Muscle layer of colon (tissue), 2 donors: ENCODE measurements around the gene NOD2.
A peak's percentile ranks its signal among the peaks of the same experiment; 100 is the strongest.

Source experiments
- H3K27ac ChIP-seq: one replicate; pipeline ENCODE4 v1.7.0; 2013; ENCODE audit warnings: low read depth, mild to moderate bottlenecking, low read length, moderate library complexity
- H3K27me3 ChIP-seq, 2 donors: one replicate each; pipeline ENCODE4 v1.7.0; 2013; ENCODE audit warnings: low read length in 2 of 2, mild to moderate bottlenecking in 2 of 2; ENCODE audit not compliant: insufficient read depth in 2 of 2, control insufficient read depth in 1 of 2
- H3K36me3 ChIP-seq: one replicate; pipeline ENCODE4 v1.7.0; 2013; ENCODE audit warnings: mild to moderate bottlenecking, low read length; ENCODE audit not compliant: insufficient read depth
- H3K4me1 ChIP-seq: one replicate; pipeline ENCODE4 v1.7.0; 2013; ENCODE audit warnings: mild to moderate bottlenecking, low read length; ENCODE audit not compliant: insufficient read depth
- H3K4me3 ChIP-seq, 2 donors: one replicate each; pipeline ENCODE4 v1.7.0; 2013; ENCODE audit warnings: low read length in 2 of 2, low read depth in 1 of 2, mild to moderate bottlenecking in 1 of 2, moderate library complexity in 1 of 2
- H3K9ac ChIP-seq: one replicate; pipeline ENCODE4 v1.7.0; 2013; ENCODE audit warnings: low read length
- H3K9me3 ChIP-seq: one replicate; pipeline ENCODE4 v1.7.0; 2013; ENCODE audit warnings: mild to moderate bottlenecking, low read length
- donor health status: abdominal sarcoma.
- donor health status: Adenocarcinoma of cecum.

The NOD2 gene

GRCh38 chr16:50740736-50741135 lies 47.3 kb downstream of the NOD2 start:
- Histone ChIP-seq H3K4me3 (no peak overlapping the region), H3K27me3 (no peaks in the 10 kb centered on the region)

DNA sequence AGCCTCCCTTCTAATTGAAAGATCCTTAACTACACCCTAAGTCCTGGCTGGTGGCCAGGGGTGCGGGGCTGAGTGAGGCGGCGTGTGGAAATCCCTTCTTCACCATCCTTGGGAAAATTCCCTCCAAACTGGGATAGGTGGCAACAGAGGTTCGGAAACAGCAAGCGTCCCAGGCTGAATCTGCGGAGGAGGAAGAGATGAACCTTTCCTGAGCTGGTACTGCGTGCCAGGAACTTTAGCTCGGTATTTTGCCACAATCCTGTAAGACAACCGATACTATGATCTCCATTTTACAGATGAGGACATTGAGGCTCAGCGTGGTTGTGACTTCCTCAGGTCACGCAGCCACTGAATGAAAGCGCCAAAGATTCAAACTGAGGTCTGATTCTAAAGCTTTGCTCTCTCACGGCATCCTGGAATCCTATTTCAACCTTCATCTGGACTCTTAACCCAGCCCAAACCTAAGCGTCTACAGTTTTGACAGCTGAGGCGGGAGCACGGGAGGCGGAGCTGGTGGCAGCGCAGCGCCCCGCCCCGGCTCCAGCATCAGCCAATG lies 47.9 kb downstream of the NOD2 start:
- Histone ChIP-seq H3K27ac (peak overlapping the region; percentile 5), H3K36me3 (no peaks in the 10 kb centered on the region), H3K4me1 (peaks cover 11% of the 10 kb centered on the region), H3K27me3 (no peaks in the 10 kb centered on the region), H3K9ac (peak overlapping the region; percentile 37), H3K9me3 (no peaks in the 10 kb centered on the region), H3K4me3 (peak overlapping the region; percentile 55 to 63)

More at GRCh38 chr16:50740736-50741135, 47.3 kb downstream of the NOD2 start:
- H3K9me3 ChIP-seq: no peaks in the 10 kb centered on the region
- H3K9ac ChIP-seq: no peak overlapping the region
- H3K4me1 ChIP-seq: peaks cover 11% of the 10 kb centered on the region
- H3K36me3 ChIP-seq: no peaks in the 10 kb centered on the region
- H3K27ac ChIP-seq: no peak overlapping the region

DNA sequence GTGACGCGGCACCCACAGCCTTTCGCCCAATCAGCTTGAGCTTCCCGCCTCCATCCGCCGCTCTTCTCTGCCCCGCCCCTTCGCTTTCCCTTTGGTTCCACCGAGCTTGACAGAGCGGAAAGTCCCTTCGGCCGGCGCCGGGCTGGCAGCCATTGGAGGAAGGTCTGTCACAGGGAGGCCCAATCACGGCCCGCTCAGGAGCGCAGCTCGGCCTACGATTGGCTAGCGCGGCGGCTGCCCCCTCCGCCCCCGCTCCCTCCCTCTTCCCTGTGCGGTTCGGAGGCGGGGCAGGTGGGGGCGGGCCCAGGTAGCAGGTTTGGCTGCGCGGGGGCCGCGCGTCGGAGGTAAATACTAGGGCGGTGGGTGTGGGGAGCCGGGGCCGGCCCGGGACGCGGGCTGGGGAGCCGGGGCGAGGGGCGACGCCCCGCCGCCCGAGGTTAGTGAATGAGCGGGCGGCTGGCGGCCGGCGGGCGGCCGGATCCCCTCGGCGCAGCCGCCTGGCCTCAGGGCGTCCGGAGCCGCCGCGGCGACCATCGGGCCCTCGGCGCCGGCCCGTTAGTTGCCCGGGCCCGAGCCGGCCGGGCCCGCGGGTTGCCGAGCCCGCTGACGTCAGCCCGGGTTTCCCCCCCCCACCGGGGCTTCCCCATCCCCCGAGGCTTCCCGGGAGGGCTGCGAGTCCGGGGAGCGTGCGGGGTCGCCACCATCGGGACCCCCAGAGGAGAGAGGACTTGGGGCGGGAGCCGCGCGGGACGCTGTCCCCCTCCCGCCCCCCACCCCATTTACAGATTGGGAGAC lies 48.6 kb downstream of the NOD2 start, which contains the start of gene CYLD:
Gene CYLD, plus strand, starts transcription at position 306 of the 795 bp plus-strand sequence. CDS start 7,613 bp downstream, outside the sequence.
- Histone ChIP-seq H3K27ac (peak within 1 kb of the TSS; percentile 79), H3K4me1 (peaks cover 11% of the 10 kb centered on the region), H3K36me3 (no peaks in the 10 kb centered on the region), H3K4me3 (peak within 1 kb of the TSS; percentile 70 to 87), H3K27me3 (no peaks in the 10 kb centered on the region), H3K9me3 (no peaks in the 10 kb centered on the region), H3K9ac (peak within 1 kb of the TSS; percentile 59)

DNA sequence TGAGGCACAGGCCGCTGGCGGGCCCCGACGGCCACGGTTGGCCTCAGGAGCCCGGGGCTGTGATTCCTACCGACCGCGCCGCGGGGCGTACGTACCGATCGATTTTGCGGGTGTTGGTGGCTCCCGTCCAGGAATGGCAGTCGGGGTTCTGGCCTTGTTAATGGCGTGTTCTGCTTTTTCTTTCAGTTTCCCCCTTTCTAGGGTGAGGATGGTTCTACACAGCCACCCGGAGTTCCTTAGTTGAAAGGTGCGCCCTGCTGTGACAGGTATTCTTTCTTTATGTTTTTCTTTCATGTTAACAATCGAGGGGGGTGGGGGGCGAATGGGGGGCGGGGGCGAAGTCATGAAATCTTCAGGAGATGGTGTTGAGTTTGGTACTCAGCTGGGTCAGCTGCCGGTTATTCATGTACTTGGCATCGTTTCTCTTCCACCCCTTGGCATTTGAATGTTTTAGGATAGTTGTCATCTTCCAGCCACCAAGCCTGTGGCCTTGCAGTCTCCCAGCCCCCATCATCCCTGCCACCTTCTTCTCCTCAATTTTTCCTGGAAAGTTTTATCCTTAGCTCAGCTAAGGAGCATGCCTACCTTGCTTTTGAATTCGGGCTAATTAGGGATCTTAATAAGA lies 49.3 kb downstream of the NOD2 start:
- Histone ChIP-seq H3K4me1 (peaks cover 17% of the 10 kb centered on the region), H3K27ac (peak overlapping the region; percentile 79), H3K9ac (peak overlapping the region; percentile 59)

GRCh38 chr16:50743581-50744225 lies 50.3 kb downstream of the NOD2 start:
- H3K27ac ChIP-seq: no peak overlapping the region
- H3K36me3 ChIP-seq: no peaks in the 10 kb centered on the region
- no peak overlapping the region for H3K4me3 ChIP-seq
- H3K27me3 ChIP-seq: no peaks in the 10 kb centered on the region
- H3K4me1 ChIP-seq: peaks cover 19% of the 10 kb centered on the region
- H3K9ac ChIP-seq: peak overlapping the region; percentile 40
- H3K9me3 ChIP-seq: no peaks in the 10 kb centered on the region

More for the DNA sequence above, 49.3 kb downstream of the NOD2 start:
- H3K27me3 ChIP-seq: no peaks in the 10 kb centered on the region
- H3K4me3 ChIP-seq: peak overlapping the region; percentile 70 to 87
- H3K36me3 ChIP-seq: no peaks in the 10 kb centered on the region
- H3K9me3 ChIP-seq: no peaks in the 10 kb centered on the region

DNA sequence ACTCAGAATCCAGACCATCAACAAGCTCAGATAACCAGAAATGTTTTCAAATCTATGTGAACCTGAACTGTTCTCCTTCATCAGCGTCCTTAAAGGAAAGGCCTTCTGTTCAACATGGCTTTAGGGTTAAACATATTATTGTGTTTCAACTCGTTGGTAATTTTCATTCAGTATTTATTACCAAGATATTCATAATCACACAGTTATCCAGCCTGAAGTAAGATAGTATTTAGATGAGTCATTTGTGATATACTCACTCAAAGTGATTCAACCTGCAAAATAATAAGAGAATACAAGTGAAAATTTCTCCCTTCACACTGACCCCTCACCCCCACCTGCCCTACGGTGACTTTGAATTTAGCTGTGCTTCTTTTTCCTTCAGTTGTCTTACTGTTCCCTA lies 51.5 kb downstream of the NOD2 start:
- H3K4me3 ChIP-seq: no peak overlapping the region
- no peak overlapping the region for H3K9ac ChIP-seq
- no peaks in the 10 kb centered on the region for H3K27me3 ChIP-seq
- no peak overlapping the region for H3K27ac ChIP-seq
- peaks cover 19% of the 10 kb centered on the region for H3K4me1 ChIP-seq
- H3K36me3 ChIP-seq: peaks cover 5% of the 10 kb centered on the region
- no peaks in the 10 kb centered on the region for H3K9me3 ChIP-seq

GRCh38 chr16:50745940-50746339 lies 52.5 kb downstream of the NOD2 start:
- no peaks in the 10 kb centered on the region for H3K27me3 ChIP-seq
- H3K27ac ChIP-seq: no peak overlapping the region
- H3K4me1 ChIP-seq: peaks cover 21% of the 10 kb centered on the region
- H3K9ac ChIP-seq: no peak overlapping the region
- peaks cover 11% of the 10 kb centered on the region for H3K36me3 ChIP-seq
- no peaks in the 10 kb centered on the region for H3K9me3 ChIP-seq
- no peak overlapping the region for H3K4me3 ChIP-seq

DNA sequence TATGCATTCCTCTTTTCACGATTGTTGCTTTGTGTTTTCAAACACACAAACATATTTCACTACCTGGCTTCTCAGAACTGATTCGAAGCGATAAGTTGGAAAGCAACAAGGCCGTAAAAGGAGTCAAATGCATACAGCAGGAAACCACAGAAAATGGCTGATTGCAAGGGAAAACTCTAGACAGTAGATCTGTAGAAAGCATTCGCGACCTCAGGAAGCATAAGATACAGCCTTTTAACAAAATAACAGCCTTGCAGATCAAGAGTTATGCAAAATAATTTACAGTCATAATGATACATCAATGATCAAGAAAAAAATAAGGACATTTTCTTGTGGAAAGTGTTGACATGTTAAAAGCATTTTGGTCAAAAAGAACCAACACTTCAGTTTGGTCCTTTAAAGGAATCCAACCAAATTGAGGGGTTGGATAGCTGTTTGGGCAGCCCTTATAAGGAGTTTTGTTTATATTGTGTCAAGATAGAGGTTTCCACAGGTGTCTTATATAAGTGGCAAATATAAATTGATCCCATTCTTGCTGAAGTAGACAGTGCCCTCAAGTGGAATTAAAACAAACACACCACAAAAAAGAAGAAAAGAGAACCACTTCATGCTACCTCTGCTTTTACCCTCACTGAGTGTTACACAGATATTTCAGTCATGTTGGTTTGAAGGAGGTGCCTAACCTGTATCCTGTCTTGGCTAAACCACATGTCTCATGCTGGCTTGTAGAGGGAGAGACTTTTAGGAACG lies 54.0 kb downstream of the NOD2 start:
- Histone ChIP-seq H3K4me1 (peaks cover 24% of the 10 kb centered on the region), H3K9ac (no peak overlapping the region), H3K27me3 (no peaks in the 10 kb centered on the region), H3K36me3 (peaks cover 12% of the 10 kb centered on the region), H3K4me3 (no peak overlapping the region), H3K9me3 (no peaks in the 10 kb centered on the region), H3K27ac (no peak overlapping the region)

DNA sequence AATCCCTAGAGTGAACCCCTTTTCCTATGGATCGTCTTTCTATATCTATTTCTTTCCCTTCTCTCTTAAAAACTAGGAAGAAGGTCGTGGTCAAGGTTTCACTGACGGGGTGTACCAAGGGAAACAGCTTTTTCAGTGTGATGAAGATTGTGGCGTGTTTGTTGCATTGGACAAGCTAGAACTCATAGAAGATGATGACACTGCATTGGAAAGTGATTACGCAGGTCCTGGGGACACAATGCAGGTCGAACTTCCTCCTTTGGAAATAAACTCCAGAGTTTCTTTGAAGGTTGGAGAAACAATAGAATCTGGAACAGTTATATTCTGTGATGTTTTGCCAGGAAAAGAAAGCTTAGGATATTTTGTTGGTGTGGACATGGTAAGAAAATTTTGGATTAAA lies 58.1 kb downstream of the NOD2 start:
- H3K4me1 ChIP-seq: peaks cover 12% of the 10 kb centered on the region
- no peak overlapping the region for H3K27ac ChIP-seq
- H3K36me3 ChIP-seq: peaks cover 29% of the 10 kb centered on the region

GRCh38 chr16:50752471-50753235 lies 59.2 kb downstream of the NOD2 start:
- Histone ChIP-seq H3K27me3 (no peaks in the 10 kb centered on the region), H3K9me3 (no peaks in the 10 kb centered on the region), H3K9ac (no peak overlapping the region), H3K4me1 (peaks cover 7% of the 10 kb centered on the region), H3K4me3 (no peak overlapping the region), H3K36me3 (peaks cover 29% of the 10 kb centered on the region), H3K27ac (no peak overlapping the region)

More for the DNA sequence above, 58.1 kb downstream of the NOD2 start:
- no peaks in the 10 kb centered on the region for H3K27me3 ChIP-seq
- H3K9ac ChIP-seq: no peak overlapping the region
- H3K4me3 ChIP-seq: no peak overlapping the region
- H3K9me3 ChIP-seq: no peaks in the 10 kb centered on the region
